HG03469 (cell line): Measurements from ENCODE around the gene GLIS2.

Source experiments
- ATAC-seq: cut with Tn5 transposase; IDR thresholded peaks from one replicate; pipeline ENCODE4 v1.9.1; 2021; ENCODE audit warnings: mild to moderate bottlenecking, moderate library complexity, moderate number of reproducible peaks; ENCODE audit not compliant: unreplicated experiment

GLIS2 gene

DNA sequence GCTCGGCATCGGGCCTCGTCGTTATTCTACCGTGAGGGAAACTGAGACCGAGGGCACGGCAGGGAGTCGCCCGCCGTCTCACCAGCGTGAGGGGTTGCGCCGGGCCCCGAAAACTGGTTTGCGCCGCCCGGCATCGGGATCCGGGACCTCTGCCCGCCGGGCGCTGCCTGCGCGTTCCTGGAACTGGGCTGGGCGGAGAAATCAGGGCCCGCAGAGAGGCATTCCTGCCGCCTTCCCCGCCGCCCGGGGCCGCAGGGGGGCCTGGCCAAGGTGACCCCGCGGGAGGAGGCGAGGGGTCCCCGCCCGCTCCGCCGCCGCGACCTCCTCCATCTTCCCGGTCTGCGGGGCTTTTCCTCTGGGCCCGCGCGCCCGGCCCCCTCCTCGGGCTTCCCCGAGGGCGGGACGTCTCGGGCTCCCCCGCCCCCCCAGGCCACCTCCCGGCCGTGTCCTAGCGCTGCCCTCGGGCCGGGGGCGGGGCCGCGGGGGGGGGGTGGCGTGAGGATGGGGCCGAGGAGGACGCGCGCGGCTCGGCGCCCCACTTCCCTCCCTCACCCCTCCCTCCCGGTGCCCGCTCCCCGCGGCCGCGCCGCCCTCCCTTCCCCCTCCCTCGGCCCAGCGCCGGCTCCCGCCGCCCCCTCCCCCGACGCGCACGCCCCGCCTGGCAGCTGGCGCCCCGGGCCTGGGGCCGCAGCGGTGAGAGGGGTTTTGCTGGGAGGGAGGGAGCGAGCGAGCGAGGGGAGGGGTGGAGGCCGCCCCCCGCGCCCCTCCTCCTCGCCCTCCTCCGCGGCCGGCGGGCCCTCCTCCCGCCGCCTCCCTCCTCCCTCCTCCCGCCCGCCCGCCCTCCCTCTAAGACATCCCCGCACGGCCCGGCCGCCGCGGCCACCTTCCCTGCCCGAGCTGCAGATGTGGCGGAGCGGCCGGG, at the start of gene GLIS2:
Gene GLIS2 (plus strand): TSS at position 882 of the 922 bp plus-strand sequence. CDS start 16,214 bp downstream, outside the sequence.
- no peak for ATAC-seq

DNA sequence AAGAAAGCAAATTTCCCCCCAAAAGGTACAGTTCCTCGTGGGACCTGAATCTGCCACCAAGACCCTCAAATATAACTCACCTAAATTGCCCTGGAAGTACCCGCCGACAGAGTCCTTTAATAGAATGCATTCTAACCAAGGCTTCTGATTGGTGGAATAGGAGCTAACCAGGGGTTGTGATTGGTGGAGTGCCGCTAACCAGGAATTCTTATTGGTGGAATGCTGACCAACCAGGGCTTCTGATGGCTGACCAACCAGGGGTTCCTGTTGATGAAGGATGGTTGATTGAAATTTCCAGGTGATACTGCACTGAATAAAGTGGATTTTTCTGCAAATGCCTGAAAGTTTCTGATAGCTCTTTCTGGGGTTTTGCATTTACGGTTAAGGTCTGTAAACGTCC, 49.5 kb upstream of the GLIS2 start:
- ATAC-seq = no peak

DNA sequence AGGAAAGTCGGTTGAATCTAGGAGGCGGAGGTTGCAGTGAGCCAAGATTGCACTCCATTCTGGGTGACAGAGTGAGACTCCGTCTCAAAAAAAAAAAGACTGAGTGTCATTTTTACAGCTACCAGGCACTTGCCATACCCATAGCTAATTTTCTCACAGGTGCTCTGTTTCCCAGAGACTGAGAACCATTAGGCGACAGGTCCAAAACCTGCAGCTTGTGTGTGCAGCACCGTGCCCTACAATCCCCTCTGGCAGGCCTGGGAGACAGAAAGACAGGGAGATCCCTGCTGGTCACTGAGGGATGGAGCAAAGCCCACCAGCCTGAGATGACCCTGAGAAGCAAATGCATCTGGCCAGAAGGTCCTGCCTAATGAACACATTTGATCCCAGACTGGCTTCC, 45.8 kb upstream of the GLIS2 start:
- ATAC-seq = no peak

DNA sequence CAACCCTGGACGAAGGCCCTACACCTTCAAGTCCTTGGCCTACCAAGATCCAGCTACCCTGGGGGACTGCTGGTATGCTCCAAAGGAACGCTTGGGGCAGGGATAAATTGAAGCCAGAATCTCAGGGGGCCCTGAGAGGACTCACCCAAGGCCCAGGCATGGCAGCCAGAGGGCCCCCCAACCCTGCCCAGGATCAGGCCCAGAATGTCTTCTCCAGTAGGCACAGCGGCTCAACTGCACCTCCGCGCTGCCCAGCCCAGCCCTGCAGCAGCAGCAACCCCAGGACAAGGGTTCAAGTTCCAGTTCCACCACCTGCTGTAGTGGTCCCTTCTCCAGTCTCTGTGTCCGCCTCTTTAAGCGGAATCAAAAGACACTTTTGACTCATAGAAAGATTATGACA, 45.3 kb upstream of the GLIS2 start:
- ATAC-seq = no peak

DNA sequence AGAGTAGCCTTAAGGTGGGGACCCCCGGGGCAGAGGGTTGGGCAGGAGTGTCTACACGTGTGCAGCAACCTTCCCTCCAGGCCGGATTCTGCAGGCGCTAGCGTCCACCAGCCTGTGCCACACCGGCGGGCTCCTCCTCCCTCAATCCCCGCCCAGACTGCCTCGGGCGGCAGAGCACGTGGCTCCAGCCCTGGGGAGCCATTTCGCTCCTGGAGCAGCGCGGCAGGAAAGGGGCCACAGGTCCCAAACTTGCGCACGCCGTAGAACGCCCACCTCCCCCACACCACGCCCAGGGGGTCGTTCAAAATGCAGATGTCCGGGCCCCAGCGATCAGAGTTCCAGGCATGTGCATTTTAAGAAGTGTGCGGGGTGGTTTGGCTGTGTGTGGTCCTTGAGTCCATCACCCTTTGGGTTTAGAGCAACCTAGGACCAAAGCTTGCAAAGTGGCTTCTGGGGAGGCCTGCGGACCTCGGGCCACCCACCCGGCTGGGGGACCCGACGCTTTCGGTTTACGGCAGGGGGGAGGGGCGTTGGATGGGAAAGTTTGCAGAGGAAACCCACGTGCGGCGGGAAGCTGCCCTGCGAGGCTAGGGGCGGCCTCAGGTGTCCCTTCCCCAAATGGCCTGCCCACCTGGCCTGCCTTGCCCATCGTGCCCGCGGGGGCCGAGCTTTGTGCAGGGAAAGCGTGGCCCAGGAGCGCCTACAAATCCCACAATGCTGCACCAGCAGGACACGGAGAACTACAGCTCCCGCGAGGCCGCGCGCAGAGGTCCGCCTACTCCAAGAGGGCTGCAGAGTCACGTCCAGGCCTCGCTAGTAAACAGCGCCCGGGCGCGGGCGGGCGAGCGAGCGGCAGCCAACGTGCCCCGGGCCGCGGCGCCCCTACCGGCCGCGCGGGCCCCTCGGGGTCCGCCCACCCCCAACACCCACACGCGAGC, 44.4 kb upstream of the GLIS2 start:
- ATAC-seq = no peak

DNA sequence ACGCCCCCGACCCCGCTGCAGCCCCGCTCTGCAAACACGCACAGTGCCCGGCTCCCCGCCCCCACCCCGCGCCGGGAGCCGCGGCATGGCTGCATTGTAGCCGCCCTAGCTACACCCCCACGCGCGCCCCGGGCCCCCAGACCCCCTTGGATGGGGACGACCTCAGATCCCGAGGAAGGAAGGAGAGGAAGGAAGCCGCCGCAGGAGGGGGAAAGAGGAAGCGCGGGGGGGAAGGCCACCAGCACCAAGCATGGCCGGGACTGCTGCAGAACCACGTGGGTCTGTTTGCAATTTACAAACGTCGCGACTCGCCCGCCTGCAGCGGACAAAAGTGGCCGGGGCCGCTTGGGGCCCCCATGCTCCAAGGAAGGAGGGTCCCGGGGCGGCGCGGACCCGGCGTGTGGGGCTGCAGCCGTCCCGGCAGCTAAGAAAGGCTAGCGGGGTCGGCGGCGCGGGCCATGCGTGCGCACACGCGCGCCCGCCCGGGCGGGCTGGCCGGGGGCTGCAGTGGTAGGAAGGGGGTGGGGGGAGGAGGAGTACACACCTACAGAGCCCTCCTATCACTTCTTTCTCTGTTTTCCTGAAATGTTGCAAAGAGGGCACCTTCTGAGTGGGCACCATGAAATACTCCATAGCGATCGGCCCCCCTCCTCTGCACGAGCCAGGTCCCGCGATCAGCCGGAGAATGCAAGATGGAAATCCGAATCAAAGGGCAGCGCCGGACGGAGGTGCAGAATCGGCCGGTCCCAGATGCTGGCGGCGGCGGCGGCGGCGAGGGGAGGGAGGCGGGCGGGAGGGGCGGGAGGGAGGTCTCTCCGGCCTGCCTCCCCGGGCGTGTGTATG, 43.5 kb upstream of the GLIS2 start:
- no peak for ATAC-seq

DNA sequence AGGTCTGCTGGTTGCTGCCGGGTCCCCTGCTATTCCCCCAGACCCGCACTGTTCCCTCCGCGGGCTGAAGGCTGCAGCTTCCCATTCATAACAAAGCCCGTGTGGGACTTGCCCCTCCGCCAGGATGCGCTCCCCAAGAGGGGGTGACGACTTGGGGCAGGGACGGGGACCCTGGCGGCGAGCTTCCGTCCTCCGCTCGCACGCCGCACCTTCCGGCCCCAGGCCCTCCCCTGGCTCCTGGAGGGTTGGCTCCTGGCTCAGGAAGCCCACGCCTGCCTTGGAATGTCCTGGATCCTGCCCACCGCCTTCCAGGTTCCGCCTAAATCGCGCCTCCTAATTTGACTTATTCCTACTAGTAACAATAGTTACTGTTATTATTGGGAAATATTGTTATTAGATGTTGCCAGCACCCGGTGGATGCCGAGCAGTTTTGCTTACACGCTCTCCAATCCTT, 42.0 kb upstream of the GLIS2 start:
- no peak for ATAC-seq

DNA sequence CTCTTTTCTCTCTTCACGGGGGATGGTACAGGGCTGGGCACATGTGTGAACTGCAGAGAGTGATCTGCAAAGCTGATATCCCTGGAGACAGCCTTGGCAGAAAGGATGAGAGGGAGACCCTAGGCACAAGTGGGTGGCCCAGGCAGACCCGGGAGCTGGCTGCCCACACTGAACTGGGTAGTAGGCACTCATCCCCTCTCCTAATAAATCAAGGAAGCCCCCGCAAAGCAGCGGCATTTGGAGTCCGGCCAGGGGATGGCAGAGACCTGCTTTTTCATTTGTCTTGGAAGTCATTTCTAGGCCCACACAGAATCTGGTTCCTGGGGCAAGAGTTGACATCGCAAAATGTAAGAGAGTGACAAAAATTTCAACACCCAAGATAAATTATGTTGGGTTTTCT, 40.0 kb upstream of the GLIS2 start:
- ATAC-seq = no peak

DNA sequence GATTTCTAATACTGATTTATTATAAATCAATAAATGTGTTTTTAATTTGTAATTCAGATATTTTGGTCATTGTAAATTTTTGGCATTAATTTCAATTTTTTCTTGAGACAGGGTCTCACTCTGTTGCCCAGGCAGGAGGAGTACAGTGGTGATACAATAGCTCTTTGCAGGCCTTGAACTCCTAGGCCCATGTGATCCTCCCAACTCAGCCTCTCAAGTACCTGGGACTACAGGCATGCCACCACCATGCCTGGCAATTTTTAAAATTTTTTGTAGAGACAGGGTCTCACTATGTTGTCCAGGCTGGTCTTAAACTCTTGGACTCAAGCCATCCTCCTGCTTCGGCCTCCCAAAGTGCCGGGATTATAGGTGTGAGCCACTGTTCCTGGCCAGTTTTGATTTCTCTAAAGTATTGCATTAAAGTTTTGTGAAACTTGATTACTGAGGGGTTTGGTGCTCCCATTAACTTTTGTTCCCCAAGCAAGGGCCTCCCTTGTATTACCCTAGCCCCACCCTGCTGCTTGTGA, 37.8 kb upstream of the GLIS2 start:
- no peak for ATAC-seq

DNA sequence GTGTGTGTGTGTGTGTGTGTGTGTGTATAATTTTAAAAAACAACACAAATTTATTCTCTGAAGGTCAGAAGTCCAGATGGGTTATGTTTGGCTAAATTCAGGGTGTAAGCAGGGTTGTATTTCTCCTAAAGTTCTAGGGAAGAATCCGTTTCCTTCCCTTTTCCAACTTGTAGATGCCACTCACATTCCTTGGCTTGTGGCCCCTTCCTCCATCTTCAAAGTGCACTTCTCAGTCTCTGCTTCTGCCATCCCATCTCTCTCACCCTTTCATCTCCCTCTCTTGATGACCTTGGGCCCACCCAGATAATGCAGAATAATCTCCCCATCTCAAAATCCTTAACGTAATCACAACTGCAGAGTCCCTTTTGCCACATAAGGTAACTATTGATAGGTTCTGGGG, 35.2 kb upstream of the GLIS2 start:
- no peak for ATAC-seq

DNA sequence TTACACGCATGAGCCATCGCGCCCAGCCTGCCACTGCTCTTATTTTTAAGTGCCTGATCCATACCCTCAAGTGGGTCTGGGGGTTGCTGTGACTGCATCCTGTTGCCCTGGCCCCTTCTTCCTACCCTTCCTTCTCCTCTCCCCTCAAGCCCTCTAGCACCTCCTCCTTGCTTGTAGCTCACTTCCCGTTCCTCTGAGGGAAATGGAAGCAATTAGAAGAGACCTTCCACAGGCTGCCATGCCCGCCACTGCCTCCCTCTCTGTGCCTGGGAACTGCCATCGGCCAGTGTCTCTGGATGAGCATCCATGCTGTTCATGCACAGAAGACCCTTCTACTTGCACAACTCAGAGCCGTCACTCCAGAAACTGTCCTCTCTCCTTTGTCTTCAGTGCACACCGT, 32.4 kb upstream of the GLIS2 start:
- no peak for ATAC-seq

DNA sequence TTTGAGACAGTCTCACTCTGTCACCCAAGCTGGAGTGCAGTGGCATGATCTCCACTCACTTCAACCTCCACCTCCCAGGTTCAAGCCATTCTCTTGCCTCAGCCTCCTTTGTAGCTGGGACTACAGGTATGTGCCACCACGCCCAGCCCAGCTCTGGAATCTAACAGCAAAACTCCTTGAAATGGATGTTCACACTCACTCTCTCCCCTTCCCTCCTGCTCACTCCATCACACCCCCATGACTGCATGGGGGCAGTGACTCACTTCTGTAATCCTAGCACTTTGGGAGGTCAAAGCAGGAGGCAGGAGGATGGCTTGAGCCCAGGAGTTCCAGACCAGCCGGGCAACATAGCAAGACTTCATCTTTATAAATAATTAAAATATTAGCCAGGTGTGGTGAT, 31.9 kb upstream of the GLIS2 start:
- ATAC-seq = no peak

DNA sequence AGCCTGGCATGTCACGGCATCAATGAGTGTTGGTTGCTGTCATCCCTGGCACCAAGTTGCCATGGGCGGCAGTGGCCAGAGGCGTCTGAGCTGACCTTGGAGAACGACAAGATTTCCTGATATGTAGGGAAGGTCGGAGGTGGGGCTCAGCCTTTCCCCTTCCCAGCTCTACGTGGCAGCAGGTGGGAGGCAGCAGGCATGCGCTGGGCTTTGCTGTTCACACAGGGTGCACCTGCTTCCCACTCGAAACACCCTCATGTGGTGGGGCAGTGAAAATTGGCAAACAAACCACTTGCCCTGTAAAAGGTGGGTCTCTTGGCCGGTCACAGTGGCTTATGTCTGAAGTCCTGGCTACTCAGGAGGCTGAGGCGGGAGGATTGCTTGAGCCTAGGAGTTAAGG, 30.7 kb upstream of the GLIS2 start:
- no peak for ATAC-seq

DNA sequence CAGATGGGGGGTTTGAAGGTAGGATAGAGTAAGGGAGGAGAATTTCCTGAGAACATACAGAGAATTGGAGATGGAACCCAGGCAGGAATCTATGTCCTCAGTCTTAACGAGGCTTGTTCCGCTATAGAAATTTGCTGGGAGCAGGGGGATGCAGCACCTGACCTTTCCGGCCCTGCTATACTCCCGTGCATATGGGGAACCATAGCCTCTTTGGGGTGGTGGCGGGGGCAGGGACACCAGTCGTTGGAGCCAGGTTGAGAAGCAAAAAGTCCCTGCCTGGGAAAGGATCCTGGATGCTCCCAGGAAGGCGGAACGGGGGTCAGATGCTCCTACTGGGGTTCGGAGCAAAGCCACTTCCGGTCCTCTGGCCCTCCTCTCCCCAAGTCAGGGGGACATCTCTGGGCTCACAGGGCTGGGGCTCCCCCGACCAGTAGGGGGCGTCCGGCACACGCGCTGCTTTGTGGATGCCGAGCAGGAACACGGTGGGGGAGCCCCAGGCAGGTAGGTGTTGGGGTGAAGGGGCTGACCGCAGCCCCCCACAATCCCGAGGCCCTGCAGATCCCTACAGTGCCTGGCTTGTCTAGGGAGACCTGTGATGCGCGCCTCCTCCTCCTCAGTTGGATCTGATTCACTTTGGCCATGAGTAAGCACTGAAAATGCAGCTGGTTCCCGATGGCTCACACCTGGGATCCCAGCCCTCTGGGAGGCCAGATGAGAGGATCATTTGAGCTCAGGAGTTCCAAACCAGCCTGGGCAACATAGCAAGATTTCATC, 27.5 kb upstream of the GLIS2 start:
- ATAC-seq = no peak

DNA sequence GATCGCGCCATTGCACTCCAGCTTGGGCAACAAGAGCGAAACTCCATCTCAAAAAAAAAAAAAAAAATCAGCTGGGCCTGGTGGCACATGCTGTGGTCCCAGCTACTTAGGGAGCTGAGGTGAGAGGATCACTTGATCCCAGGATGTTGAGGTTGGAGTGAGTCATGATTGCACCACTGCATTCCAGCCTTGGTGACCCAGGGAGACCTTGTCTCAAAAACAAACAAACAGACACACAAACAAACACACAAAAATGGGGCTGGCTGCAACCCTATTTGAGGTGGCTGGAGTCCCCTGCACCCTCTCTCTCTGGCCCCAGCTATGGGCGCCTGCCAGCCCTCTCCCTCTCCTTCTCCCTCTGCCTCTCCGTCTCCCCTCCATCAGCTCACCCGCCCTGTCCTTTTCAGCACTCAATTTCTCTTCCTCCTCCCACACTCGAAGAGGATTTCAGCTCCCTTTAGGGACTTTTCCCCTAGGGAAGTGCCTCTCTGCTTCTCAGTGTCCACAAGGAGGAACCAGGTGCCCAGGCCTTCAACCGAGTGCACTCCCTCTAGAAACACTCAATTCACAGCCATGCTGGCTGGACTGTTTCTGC, 25.5 kb upstream of the GLIS2 start:
- no peak for ATAC-seq

DNA sequence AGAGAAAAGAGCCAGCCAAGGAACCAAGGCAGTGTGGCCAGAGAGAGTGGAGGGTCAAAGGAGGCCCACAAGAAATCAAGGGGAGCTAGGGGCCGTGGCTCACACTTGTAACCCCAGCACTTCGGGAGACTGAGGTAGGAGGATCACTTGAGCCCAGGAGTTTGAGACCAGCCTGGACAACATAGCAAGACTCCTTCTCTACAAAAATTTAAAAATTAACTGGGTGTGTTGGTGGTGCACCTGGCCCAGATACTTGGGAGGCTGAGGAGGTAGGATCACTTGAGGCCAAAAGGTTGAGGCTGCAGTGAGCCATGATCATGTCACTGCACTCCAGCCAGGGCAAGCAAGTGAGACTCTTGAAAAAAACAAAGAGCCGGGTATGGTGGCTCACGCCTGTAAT, 24.2 kb upstream of the GLIS2 start:
- ATAC-seq = no peak

DNA sequence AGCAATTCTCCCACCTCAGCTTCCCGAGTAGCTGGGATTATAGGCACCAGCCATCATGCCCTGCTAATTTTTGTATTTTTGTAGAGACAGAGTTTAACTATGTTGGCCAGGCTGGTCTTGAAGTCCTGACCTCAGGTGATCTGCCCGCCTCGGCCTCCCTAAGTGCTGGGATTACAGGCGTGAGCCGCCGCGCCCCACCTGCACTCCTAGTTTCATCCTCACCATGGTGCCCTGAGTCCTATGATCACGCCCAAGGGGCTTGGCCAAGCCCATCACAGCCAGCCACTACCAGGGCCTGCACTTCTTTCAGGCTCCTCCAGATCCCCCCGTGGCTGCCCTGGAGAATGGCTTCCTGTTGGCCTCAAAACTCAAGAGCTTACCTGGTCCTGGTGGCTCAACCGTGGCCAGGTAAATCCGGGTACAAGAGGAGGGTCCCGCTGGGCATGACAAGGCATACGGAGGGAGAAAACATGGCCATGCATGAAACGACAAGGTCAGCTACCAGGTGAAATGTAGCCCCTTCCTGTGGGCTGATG, 22.6 kb upstream of the GLIS2 start:
- ATAC-seq = no peak

DNA sequence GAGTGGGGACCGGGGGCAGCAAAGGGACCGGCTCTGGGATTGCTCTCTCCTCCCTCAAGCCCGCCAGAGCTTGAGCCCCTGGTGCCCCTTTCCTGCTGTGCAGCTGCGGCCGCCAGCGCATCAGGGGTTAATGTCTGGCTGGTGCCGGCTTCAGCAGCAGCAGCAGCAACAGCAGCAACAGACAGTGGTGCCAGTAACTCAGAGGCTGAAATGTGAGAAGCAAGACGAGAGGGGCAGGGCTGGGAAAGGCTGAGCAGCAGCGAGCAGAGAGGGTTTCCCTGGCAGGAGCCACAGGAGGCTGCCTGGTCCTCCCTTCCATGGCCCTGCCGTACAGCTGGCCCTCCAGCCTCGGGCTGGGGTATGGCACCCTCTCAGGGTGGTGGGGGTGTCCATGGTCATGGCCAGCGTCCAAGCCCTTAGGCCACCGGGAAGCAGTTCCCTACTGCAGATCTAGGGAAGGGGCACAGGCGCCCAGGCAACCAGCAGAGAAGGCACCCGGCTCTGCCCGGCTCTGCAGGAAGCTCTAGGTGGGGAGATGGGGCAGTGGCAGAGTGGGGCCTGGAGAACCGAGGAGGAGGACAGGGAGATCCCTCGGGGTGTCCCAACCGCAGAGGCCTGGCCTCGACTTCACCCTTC, 21.9 kb upstream of the GLIS2 start:
- ATAC-seq = no peak

DNA sequence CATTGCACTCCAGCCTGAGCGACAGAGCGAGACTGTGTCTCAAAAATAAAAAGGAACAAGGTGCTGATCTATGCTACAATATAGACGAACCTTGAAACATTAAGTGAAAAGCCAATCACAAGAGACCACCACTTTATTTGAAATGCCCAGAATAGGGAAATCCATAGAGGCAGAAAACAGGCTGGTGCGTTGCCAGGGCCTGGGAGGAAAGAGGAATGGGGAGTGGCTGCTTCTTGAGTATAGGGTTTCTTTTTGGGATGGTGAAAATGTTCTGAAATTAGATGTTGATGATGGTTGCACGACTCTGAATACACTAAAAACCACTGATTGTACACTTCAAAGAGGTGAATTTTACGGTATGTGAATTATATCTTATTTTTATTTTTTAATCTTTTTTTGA, 20.3 kb upstream of the GLIS2 start:
- no peak for ATAC-seq
